ENCODE data around the gene SLC1A7.

DNA sequence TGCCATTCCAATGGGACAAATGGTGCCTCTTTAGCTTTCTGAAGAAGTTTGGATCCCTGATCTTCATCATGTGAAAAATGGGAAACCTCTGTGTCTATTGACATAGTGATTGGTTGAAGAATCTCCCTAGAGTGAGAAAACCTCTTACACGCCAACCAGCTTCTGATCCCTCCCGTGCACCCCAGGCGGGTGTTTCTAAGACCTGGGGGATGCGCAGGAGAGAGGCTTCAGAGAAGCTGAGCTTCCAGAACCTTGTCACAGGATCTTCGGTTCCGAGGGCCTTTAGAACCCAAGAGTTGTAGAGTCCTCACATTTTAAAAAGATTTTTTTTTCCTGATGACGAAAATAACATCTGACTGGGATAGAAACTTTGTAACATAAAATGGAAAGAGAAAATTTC, 69.2 kb downstream of the SLC1A7 start:
- TF ChIP-seq, protein P1, sequence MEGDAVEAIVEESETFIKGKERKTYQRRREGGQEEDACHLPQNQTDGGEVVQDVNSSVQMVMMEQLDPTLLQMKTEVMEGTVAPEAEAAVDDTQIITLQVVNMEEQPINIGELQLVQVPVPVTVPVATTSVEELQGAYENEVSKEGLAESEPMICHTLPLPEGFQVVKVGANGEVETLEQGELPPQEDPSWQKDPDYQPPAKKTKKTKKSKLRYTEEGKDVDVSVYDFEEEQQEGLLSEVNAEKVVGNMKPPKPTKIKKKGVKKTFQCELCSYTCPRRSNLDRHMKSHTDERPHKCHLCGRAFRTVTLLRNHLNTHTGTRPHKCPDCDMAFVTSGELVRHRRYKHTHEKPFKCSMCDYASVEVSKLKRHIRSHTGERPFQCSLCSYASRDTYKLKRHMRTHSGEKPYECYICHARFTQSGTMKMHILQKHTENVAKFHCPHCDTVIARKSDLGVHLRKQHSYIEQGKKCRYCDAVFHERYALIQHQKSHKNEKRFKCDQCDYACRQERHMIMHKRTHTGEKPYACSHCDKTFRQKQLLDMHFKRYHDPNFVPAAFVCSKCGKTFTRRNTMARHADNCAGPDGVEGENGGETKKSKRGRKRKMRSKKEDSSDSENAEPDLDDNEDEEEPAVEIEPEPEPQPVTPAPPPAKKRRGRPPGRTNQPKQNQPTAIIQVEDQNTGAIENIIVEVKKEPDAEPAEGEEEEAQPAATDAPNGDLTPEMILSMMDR (IDR thresholded peaks at IDR 0.05) = no peak
- TF ChIP-seq SIN3A (IDR thresholded peaks at IDR 0.05; ENCODE audit: borderline replicate concordance, insufficient read depth, low read depth, low read length) = no peak
- TF ChIP-seq POLR2AphosphoS5 (IDR thresholded peaks at IDR 0.05; ENCODE audit: low read depth, low read length) = no peak
- TF ChIP-seq, protein P2, sequence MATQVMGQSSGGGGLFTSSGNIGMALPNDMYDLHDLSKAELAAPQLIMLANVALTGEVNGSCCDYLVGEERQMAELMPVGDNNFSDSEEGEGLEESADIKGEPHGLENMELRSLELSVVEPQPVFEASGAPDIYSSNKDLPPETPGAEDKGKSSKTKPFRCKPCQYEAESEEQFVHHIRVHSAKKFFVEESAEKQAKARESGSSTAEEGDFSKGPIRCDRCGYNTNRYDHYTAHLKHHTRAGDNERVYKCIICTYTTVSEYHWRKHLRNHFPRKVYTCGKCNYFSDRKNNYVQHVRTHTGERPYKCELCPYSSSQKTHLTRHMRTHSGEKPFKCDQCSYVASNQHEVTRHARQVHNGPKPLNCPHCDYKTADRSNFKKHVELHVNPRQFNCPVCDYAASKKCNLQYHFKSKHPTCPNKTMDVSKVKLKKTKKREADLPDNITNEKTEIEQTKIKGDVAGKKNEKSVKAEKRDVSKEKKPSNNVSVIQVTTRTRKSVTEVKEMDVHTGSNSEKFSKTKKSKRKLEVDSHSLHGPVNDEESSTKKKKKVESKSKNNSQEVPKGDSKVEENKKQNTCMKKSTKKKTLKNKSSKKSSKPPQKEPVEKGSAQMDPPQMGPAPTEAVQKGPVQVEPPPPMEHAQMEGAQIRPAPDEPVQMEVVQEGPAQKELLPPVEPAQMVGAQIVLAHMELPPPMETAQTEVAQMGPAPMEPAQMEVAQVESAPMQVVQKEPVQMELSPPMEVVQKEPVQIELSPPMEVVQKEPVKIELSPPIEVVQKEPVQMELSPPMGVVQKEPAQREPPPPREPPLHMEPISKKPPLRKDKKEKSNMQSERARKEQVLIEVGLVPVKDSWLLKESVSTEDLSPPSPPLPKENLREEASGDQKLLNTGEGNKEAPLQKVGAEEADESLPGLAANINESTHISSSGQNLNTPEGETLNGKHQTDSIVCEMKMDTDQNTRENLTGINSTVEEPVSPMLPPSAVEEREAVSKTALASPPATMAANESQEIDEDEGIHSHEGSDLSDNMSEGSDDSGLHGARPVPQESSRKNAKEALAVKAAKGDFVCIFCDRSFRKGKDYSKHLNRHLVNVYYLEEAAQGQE (IDR thresholded peaks at IDR 0.05; ENCODE audit: insufficient read depth in 1 of 2, low read depth in 2 of 2, low read length in 1 of 2) = no peak
